Activated CD4-positive, alpha-beta T cell treated with anti-CD3 and anti-CD28 coated beads, Interleukin-2, amount 50 U/mL, for 1 hour (primary cell): Measurements from ENCODE around the gene HSD17B14.
"Not testable (repeated sequence)": the region's sequence is repeated elsewhere in the genome, so short reads cannot be mapped to it uniquely, and the experiment has no call there.

Experiments
- DNase-seq: peaks from one replicate; pipeline ENCODE4 v3.0.0-alpha.2; 2020

HSD17B14 gene

DNA sequence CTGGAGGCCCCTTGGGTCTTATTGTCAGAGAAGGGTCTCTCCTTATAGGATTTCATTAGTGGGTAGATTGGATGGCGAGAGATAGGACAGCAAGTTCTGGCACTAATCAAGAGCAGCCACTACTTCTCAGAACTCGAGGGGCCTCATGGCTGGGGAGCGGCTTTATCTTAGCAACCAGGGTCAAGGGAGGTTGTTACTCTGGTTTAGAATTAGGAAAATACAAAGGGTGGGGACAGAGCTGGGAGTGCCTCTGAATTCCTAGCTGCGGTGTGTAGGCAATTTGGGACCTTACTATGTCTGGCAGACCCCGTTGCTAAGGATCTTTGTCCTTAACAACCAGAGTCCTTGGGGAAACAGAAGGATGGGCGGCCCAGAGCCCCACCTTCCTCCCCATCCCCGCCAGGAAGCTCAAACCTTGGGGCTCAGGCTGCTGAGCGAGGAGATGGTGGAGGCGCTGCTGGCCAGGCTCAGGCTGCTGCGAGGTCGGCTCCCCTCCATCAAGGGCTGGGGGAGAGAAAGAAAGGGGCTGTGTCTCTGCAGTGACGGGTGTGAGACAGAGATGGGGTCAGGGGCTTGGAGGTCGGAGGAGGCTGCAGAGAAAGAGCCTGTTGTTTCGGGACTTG is 30.9 kb upstream of the HSD17B14 start:
- no peak for DNase-seq

DNA sequence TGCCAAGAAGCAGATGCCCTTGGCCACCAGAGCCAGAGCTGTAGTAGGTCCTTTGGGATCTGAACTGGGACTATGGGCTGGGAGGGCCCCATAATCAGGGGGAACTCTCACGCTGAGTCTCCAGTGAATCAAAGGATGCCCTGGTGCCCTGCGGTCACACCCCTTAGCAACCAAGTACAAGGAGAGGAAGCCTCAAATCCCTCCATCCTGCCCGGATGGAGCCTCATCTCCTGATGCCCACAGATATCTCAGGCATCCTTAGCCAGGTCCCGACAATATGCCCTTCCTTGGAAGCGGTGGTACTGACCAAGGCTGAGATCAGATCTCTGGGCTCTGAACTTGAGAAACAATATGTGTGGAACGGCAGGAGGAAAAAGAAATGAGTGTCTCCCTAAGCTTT is 30.4 kb upstream of the HSD17B14 start:
- no peak for DNase-seq

- DNase-seq: no peak
These were observed 26.5 kb upstream of the HSD17B14 start for GRCh38 chr19:48862827-48863226.

DNA sequence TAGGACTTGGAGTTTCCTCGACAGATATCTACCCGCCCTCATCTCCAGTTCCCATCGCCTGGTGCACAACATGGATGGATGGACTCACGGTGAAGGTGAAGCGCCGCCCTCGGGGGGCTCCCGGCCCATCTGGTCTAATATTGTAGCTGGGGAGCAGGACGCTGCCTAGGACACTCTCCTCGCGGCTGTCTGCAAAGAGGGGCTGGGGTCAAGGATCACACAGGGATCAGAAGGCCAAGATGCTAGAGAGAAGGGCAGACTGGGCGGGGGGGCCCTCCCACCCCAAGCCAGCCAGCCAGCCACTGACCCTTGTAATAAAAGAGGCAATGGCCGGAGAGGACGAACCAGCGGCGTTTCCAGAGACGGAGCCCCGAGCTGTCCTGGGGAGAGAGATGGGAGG is 25.0 kb upstream of the HSD17B14 start:
- DNase-seq: no peak

- no peak for DNase-seq
These were observed 23.7 kb upstream of the HSD17B14 start for GRCh38 chr19:48859711-48860572.

DNA sequence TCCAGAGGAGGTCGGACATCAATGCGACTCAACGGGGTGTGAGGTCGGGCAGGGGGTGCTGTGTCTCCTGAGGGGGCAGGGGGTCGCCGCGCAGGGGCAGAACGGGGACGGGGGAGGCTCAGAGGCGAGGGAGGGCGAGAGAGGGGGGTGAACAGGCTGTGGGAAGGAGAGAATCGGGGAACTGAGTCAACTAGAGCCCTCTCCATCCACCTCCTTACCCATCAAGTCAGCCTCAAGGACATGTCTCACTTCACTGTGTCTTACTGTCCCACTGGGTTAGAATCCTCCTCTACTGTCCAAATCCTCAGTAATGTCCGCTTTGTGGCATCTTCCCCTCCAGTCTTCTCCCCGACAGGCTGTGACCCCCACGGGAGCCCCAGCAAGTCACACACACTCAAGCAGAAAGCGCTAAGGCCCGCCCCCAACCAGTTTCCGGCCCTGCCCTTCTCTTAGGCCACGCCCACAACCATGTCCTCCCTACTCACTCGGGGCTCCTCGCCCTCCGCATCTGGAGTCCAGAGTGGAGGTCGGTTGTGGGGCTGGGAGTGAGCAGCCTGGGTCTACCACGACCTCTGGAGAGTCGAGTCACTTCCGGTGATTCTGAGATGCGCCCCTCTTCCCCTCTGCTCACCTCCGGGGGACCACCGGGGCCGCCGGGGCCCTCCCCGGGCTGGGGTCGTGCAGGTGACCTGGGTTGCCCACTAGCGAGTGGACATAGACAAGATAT is 22.9 kb upstream of the HSD17B14 start:
- DNase-seq: peak; percentile 74

DNA sequence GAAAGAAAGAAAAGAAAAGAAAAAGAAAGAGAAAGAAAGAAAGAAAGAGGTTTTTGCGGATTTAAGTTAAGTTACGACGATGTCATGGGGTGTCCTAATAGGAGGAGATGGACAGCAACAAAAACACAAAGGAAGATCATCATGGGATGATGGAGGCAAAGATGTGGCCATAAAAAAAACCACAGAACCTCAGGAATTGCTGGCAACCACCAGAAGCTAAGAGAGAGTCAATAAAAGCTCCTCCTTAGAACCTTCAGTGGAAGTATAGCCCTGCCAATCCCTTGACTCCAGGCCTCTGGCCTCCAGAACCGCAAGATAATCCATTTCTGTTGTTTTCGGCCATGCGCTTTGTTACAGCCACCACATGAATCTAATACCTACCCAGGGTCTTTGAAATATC is 20.6 kb upstream of the HSD17B14 start:
- no peak for DNase-seq

- no peak for DNase-seq
These were observed 17.8 kb upstream of the HSD17B14 start for GRCh38 chr19:48854103-48854502.

GRCh38 chr19:48853483-48853882 is 17.2 kb upstream of the HSD17B14 start:
- DNase-seq: no peak

GRCh38 chr19:48852292-48852691 is 16.0 kb upstream of the HSD17B14 start:
- DNase-seq: no peak

GRCh38 chr19:48846659-48847058 is 10.4 kb upstream of the HSD17B14 start:
- not testable (repeated sequence) for DNase-seq

- DNase-seq: no peak
These were observed 9.1 kb upstream of the HSD17B14 start for GRCh38 chr19:48845384-48845783.

DNA sequence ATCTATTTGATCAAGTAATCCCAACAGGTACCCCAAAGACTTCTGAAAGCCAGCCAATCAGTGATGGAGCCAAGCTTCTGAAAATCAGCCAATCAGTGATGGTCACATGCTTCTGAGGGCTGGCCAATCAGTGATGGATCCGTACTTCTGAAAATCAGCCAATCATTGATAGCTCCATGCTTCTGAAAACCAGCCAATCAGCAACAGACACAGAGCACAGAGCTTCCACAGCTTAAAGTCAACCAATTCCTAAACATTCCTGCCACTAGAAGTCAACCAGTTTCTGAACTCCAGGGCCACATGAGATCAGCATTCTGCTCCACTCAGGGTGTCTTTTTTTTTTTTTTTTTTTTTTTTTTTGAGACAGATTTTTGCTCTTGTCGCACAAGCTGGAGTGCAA is 8.2 kb upstream of the HSD17B14 start:
- no peak for DNase-seq

- DNase-seq: peak; percentile 43
These were observed 6.5 kb upstream of the HSD17B14 start for GRCh38 chr19:48842789-48843162.

DNA sequence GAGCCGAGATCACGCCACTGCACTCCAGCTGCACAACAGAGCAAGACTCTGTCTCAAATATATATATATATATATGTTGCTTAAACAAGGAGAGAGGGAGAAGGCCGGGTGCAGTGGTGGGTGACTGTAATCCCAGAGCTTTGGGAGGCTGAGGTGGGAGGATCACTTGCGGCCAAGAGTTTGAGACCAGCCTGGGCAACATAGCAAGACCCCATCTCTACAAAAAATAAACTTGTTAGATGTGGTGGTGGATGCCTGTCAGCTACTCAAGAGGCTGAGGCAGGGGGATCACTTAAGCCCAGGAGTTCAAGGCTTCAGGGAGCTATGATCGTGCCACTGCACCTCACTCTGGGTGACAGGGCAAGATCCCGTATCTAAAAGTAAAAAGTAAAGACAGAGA is 5.3 kb upstream of the HSD17B14 start:
- DNase-seq: no peak

GRCh38 chr19:48841047-48841446 is 4.8 kb upstream of the HSD17B14 start:
- DNase-seq: no peak

- DNase-seq: no peak
These were observed 1.4 kb upstream of the HSD17B14 start for GRCh38 chr19:48837687-48838086.

GRCh38 chr19:48837051-48837524 is 797 bp upstream of the HSD17B14 start:
- peak; percentile 71 for DNase-seq

DNA sequence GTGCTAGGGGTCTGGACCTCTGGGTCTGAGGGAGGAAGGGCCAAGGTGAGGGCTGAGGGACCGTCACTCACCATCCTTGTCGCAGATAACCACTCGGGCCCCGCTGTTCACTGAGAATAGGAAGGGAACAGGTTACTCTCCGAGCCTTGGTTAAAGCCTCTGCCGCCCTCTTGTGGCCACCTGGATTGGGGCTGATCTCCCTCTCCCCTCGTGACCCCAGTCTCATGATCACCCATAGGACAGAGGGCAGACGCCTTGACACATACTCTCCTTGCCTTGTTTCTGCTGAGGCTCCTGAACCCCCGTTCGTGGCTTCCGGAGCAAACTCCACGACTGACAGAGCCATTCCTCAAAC is 580 bp downstream of the HSD17B14 start:
- peak; percentile 98 for DNase-seq

- DNase-seq: no peak
These were observed 2.3 kb downstream of the HSD17B14 start for GRCh38 chr19:48833977-48834376.

GRCh38 chr19:48833049-48833448 is 3.2 kb downstream of the HSD17B14 start:
- no peak for DNase-seq

DNA sequence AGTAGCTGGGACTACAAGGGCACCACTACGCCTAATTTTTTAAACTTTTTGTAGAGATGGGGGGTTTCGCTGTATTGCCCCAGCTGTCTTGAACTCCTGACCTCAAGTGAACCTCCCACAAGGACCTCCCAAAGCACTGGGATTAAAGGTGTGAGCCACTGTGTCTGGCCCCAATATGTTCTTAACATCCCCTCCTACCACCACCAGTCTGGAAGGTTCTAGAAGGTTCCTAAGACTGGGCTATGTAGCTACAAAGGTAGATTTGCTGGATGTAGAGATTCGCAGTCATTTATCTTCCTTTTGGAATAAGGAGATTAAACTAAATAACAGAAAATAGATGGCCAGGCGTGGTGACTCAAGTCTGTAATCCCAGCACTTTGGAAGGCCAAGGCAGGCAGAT is 5.3 kb downstream of the HSD17B14 start:
- DNase-seq: no peak

DNA sequence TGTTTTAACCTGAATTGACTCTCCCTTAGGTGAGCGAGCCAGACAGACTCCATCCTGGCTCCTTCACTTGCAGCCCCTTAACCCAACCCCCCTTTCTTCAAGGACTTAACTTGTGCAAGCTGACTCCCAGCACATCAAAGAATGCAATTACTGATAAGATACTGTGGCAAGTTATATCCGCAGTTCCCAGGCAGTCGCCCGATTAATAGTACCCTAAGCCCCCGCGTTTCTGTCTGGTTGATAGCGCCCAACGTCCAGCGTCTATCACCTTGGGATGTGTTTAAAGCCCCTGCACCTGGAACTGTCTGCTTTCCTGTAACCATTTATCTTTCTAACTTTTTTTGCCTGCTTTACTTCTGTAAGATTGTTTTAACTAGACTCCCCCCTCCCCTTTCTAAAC is 6.2 kb downstream of the HSD17B14 start:
- no peak for DNase-seq

DNA sequence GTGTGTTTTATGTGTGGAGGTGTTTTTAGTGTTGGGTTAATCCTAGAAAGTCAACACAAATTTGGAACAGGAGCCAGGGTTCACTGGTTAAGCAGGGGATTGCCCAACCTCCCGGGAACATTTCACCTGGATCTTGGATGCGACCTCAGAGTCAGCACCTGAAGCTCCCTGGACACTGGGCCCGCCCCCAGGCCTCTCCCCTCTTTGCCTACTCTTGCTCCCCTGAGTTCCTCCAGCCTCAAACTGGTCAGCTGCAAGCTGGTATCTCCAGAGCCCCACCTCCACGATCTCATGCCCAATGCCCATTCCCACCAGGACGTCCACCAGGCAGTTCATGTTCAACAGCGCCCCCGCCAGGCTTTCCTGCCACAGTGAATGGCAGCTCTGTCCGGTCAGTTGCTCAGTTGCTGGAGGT is 9.7 kb downstream of the HSD17B14 start:
- DNase-seq: no peak
